Heart left ventricle (tissue), 13 donors: ENCODE data around the gene PTPN7.

Experiments
- CTCF ChIP-seq, 12 donors: fragments of 200-600 bp; sonication (generic) in 4 of 12; IDR thresholded peaks; one replicate each; pipeline versions ENCODE4 v1.5.0 to v1.8.0; 2018 to 2022; ENCODE audit warnings: antibody characterized with exemption in 12 of 12, mild to moderate bottlenecking in 5 of 12
- POLR2A ChIP-seq, 2 donors: fragments of 450-650 bp; IDR thresholded peaks; one replicate each; pipeline ENCODE4 v1.6.1; 2017; ENCODE audit warnings: antibody characterized with exemption in 2 of 2, mild to moderate bottlenecking in 2 of 2, moderate library complexity in 2 of 2
- donor health status: ischemic (EF 13 %, LVEDD 7.1; RV severe dilation, severe dysfunction).
- donor health status: DM: no; HTN: yes; CAD: no.
- donor health status: DM: no; HTN: no; CAD: no.
- donor health status: ischemic (EF 25% LVEDD 6.9; RV normal size, moderate dysfunction).
- donor health status: ischemic (EF 25% LVEDD 5.7; RV mildly dilated, moderate dysfunction).
- donor health status: ischemic (EF 35%, LVEDD 5.7; RV mildly dilated, moderate dysfunction).
- donor health status: nonischemic (EF 11% LVEDD 7.7; RV severe dilation, severe dysfunction).
- donor health status: DM: yes; HTN: yes; CAD: no.
- donor health status: PGD.
- donor health status: ischemic (EF 29% LVEDD 5.4; RV normal size, mild dysfunction).
- donor health status: nonischemic (EF 23%, LVEDD 6.1; RV moderate dilation, normal function).

GRCh38 chr1:202133989-202134388, 26.4 kb downstream of the PTPN7 start:
- TF ChIP-seq POLR2A (IDR thresholded peaks at IDR 0.05) (no peak), CTCF (IDR thresholded peaks at IDR 0.05) (no peak)
